ENCODE results near the gene WIPF1.

DNA sequence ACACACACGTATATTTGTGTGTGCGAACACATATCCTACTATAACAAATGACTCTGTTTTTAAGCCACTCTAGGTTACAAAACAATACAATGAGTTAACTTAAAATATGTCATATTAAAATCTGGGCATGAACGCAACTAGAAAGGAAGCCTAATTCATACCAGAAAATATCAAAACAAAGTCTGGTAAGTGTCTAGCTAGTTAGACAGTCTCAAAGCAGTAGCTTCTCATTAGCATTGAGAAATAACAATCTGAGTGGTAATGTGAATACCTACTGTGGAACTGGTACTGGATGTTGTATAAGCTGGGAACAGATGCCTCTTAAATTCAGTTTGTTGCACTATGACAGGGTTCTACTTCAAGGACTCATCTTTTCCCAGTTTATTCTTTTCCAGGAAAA is 32.5 kb upstream of the WIPF1 start:
- TF ChIP-seq EZH2 (IDR thresholded peaks at IDR 0.05; ENCODE audit: borderline replicate concordance) (no peak), EZH2phosphoT487 (IDR thresholded peaks at IDR 0.05; ENCODE audit: low read depth, severe bottlenecking, unreplicated experiment) (no peak)
- TF ChIP-seq, protein P1, sequence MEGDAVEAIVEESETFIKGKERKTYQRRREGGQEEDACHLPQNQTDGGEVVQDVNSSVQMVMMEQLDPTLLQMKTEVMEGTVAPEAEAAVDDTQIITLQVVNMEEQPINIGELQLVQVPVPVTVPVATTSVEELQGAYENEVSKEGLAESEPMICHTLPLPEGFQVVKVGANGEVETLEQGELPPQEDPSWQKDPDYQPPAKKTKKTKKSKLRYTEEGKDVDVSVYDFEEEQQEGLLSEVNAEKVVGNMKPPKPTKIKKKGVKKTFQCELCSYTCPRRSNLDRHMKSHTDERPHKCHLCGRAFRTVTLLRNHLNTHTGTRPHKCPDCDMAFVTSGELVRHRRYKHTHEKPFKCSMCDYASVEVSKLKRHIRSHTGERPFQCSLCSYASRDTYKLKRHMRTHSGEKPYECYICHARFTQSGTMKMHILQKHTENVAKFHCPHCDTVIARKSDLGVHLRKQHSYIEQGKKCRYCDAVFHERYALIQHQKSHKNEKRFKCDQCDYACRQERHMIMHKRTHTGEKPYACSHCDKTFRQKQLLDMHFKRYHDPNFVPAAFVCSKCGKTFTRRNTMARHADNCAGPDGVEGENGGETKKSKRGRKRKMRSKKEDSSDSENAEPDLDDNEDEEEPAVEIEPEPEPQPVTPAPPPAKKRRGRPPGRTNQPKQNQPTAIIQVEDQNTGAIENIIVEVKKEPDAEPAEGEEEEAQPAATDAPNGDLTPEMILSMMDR (IDR thresholded peaks at IDR 0.05; ENCODE audit: poor library complexity) = no peak

All from hepatocyte (in vitro differentiated cells).